NCI-H2171 (cell line): ENCODE results near the gene MMP12.
"Not testable (repeated sequence)": the region's sequence is repeated elsewhere in the genome, so short reads cannot be mapped to it uniquely, and the experiment has no call there.

Experiments
- DNase-seq: peaks from one replicate; lab custom pipeline; 2025; lab: John Stamatoyannopoulos, UW

The MMP12 gene

GRCh38 chr11:102874852-102875251 is at the start of gene MMP12:
MMP12 (minus strand) TSS chr11:102874982; CDS start chr11:102874937, 45 bp downstream.
- DNase-seq = no peak

GRCh38 chr11:102921587-102922220 is 46.9 kb upstream of the MMP12 start:
- DNase-seq = no peak

DNA sequence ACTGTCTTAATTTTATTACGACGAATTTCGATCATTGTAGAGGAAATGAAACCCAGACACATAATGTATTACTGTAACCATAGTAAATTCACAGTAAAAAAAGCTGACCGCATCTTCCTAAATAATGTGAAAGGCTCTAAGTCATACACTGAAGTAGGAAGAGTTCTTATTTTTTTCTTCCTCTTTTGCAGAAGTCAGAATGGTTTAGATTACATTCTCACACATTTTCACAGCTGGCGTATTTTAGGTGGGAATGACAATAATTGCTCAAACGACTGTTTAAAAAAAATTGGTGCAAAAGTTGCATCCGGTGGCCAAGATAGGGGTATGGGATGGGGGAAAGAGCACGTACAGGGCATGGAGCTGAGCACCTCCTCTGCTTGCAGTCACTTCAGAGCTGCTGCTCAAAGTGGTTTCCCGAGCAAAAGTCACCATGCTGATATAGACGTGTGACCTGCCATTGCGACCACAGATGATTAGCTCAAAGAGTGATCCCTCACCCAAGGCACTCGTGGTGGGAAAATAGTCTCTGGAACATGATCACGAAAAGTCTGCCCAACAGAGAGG is 45.4 kb upstream of the MMP12 start:
- no peak for DNase-seq

DNA sequence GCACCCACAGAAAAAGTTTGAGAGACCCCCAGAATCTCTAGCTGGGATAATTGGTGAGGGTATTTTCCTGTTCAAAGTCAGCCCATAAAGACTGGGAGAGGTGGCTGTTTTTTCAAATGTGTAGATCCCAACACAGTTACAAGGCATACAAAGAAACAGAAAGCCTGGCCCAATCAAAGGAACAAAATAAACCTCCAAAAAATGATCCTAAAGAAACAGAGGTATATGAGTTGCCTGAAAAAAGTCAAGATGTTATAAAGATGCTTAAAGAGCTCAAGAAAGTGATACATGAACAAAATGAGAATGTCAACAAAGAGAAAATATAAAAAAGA is 40.2 kb upstream of the MMP12 start:
- DNase-seq = no peak

GRCh38 chr11:102914238-102915043 is 39.7 kb upstream of the MMP12 start:
- no peak for DNase-seq

DNA sequence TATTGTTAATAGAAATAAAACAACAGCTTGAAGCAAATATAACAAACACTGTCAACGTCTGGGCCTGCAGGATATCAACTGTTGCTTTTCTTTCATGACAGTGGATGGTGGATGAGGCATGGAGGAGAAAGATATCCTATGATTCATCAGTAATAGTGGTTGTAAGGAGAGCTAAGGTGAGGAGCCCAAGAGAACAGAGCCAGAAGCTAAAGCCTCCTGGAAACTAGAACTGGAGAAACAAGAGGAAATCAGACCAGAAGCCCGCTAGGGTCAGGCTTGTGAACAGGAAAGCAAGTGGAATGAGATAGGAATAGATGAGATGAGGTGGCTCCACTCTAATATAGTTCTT is 37.7 kb upstream of the MMP12 start:
- no peak for DNase-seq

DNA sequence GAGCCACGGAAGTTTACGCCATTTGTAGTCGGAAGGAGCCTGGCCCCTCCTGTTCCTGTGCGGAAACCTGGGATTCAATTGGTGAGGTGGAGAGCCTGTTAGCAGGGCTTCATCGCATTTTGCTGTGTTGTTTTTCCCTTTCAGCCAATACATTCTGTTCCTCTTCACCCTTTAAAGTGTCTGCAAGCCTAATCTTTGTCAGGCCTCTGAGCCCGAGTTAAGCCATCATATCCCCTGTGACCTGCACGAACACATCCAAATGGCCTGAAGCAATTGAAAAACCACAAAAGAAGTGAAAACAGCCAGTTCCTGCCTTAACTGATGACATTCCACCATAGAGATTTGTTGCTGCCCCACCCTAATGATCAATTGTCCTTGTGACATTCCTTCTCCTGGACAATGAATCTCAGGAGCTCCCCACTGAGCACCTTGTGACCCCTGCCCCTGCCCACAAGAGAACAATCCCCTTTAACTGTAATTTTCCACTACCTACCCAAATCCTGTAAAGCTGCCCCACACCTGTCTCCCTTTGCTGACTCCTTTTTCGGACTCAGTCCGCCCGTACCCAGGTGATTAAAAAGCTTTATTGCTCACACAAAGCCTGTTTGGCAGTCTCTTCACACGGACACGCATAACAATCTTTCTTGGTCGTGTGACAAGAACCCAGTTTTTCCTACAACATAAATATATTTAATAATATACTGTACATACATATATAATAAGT is 37.1 kb upstream of the MMP12 start:
- no peak for DNase-seq

GRCh38 chr11:102905848-102906247 is 31.1 kb upstream of the MMP12 start:
- not testable (repeated sequence) for DNase-seq

GRCh38 chr11:102903895-102904294 is 29.1 kb upstream of the MMP12 start:
- not testable (repeated sequence) for DNase-seq

DNA sequence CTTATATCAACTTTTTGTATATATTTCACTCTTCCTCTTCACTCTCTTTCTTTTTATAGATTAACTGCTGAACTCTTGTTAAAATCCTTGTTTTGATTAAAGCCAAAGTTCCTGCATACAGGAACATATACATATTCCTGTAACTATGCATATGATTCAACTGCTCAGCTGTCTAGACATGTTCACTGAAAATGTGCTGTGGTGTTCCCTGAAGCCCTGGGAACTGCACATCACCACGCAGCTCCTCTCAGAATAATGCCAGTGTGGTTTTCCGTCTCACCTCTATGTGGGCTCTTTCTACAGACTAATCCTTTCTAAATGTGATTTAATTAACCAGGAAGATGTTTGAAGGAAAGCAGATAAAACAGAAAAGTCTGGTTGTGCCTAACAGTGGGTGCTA is 25.6 kb upstream of the MMP12 start:
- DNase-seq = no peak

GRCh38 chr11:102891736-102892135 is 17.0 kb upstream of the MMP12 start:
- DNase-seq = no peak

- DNase-seq = no peak
These were observed 12.2 kb upstream of the MMP12 start for GRCh38 chr11:102886999-102887398.

DNA sequence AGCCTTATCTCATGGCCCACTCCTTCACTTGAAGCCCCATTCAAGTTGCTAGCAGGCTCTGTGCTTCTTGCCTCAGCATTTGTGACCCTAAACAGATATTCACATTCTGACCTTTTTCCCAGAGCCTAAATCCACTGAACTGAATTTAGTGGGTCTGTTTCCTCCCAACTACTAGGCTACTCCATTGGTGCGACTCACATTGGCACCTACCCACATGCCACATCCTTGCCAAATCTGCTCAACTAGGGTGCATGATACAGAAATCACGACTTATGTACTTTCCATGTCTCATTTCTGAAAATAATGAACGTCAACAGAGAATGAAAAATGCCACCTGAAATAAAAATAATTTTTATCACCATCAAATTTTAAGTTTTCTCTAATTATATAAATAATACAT is 8.4 kb upstream of the MMP12 start:
- DNase-seq = no peak

DNA sequence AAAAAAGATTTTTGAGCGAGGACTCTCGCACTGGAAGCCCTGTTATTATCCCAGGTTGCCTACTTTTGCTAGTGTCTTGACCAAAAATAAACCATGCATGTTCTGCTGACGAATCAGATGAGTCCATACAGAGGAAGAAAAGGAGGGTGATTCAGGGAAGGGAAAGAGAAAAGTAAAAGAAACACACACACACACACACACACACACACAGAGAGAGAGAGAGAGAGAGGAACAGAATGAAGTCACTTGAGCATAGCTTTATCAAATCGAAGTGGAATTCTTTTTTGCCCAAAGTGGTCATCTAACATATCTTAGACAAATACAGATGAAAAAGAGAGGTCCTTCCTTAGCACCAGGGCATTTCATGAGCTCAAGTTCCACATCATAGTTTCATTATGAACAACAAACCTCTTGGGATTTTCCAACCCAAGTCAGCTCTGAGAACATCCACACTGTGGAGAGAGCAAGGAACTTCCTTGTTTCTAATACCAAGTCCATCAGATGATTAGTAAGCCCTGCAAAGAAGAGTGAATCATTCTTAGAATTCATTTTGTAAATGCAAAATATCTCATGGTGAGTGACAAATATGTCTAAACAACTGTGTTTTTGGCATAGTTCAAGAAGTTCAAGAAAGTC is 7.7 kb upstream of the MMP12 start:
- DNase-seq = no peak

DNA sequence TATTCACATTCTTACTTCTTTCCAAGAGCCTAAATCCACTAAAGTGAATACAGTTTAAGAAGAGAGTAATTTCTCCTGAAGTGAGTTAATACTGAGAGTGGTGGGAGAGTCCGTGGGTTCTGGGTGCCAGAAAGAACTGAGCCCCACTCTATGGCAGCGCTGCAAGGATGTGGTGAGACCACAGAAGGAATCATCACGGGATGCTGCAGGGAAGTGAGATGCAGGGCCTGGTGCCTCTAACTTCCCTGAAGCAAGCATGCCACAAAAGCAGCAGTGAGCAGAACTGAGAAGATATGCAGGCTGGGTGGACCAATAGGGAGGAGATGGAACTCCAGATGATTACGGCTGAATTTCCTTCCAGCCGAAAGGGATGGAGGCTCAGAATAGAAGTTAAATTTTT is 5.0 kb upstream of the MMP12 start:
- DNase-seq = no peak

- DNase-seq = no peak
These were observed 3.8 kb upstream of the MMP12 start for GRCh38 chr11:102878595-102878994.

DNA sequence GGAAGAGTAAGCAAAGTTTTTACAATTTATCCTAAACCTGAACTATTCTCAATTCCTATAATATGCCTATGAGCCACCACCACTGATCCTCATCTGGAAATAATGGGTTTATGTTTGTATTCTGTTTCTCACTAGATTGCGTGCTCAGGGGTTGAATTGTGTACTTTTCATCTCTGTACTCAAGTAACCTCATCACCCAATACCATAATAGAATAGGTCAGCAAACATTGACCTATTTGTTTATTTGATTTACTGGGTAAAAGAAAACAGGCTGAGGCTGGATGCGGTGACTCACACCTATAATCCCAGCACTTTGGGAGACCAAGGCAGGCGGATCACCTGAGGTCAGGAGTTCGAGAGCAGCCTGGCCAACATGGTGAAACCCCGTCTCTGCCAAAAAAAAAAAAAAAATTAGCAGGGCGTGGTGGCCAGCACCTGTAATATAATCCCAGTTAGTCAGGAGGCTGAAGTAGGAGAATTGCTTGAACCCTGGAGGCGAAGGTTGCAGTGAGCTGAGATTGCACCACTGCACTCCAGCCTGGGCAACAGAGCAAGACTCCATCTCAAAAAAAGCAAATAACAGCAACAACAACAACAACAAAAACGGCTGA is 5.3 kb downstream of the MMP12 start:
- not testable (repeated sequence) for DNase-seq

DNA sequence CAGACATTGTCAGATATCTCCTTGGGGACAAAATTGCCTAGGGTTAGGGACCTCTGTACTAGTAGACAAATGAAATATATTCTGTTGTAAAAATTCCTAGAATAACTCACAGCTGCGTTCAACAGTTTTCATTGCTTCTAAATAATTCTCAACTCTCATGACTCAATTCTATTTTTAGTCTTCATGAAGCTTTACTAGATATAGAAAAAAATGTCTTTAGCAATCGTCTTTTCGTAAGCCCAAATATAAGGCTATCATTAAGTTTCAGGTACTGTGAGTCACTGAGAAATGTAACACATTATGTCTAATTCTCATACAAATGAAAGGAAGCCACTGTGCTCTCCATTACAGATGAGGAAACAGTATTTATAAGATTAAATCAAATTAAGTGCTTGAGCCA is 6.4 kb downstream of the MMP12 start:
- DNase-seq = no peak

DNA sequence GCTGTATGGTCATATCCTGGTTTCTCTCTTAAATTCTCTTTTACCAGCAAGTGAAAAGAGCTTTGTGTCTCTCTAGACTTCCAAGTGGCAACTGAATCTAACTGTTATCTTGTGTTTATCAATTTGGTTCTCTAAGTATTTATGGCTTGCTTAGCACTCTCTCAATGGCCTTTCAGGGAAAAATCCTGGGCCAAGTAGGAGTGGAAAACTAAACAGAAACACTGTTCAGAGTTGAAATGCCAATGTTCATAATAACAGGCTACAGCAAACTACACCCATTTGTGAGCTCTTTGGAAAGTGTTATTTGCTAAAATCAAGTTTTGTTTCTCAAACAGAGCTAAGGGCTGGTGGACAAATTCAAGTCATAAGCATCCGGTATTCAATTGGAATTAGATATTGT is 10.1 kb downstream of the MMP12 start:
- DNase-seq = no peak

GRCh38 chr11:102853956-102854355 is 20.8 kb downstream of the MMP12 start:
- DNase-seq = no peak

GRCh38 chr11:102853055-102853454 is 21.7 kb downstream of the MMP12 start:
- no peak for DNase-seq
